Activated gamma-delta T cell treated with Interleukin-2 at 50 U/mL for 16 hours (primary cell): ENCODE data around the gene LPCAT3.

Experiments used
- DNase-seq: peaks from one replicate; pipeline ENCODE4 v3.0.0-alpha.2; 2020

LPCAT3 gene

GRCh38 chr12:6950811-6951540 is 67.3 kb downstream of the LPCAT3 start, which contains the start of gene PTPN6:
PTPN6 (plus strand) TSS chr12:6951356; CDS start chr12:6951513, 157 bp downstream.
- peak; percentile 63 for DNase-seq

DNA sequence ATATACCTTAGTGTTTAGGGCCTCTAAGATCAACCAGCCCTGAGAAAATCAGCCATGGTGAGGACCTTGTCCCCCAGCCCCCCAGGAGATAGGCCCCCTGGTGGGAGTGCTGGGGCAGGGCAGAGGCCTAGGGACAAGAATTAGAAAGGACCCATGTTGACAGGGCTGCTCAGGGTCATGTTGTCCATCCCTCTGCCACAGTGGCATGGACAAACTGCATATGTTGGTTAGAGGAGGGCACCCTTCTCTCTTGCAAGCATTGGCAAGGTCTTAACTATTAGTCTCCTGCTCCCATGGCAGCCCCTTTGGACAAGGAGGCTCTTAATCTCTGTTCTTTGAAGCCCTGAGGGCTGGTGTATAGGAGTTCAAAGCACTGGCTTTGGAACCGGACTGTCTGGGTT is 67.9 kb downstream of the LPCAT3 start:
- no peak for DNase-seq

DNA sequence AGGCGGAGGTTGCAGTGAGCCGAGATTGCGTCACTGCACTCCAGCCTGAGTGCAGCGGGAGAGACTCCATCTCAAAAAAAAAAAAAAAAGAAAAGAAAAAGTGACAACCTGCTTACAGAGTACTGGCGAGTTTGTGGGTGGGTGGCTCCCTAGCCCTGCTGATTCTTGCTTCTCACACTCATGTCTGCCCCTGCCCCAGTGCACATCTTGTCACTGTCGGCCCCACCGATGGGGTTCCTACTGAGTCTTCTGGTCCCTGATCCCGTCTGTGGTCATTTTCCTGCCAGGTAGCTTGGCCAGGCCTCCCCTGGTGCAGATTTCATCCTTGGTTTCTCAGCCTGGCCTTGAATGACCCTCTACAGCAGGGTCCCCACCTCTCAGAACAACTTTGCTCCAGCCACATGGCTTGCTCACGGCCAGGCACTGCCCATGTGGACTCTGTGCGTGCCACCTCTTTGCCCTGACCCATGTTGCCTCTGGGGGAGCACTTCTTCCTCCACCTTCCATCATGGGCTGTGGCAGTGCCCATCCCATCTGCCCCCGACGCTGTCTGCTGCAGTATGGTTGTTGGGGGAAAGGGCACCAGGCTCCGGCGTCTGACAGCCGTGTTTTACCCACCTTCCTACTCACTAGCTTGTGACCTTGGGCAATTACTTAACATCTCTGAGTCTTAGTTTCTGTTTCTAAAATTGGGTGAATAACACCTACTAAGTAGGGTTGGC is 69.2 kb downstream of the LPCAT3 start:
- no peak for DNase-seq

DNA sequence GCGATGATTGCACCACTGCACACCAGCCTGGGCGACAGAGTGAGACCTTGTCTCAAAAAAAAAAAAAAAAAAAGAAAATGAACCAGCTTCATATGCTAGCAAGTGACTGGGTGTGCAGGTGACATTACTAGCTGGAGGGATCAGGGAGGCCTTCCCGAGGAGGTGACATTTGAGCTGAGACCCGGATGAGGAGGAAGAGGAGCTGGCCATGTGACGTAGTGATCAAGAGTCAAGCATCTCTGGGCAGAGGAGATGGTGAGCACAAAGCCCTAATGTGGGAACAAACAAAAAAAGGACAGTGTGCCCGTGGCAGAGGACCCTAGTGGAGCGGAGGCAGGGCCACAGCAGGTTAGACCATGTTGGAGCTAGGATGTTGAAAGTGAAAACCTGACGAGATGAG is 70.7 kb downstream of the LPCAT3 start:
- DNase-seq = no peak

- no peak for DNase-seq
Measured at GRCh38 chr12:6946920-6947374, 71.3 kb downstream of the LPCAT3 start.

DNA sequence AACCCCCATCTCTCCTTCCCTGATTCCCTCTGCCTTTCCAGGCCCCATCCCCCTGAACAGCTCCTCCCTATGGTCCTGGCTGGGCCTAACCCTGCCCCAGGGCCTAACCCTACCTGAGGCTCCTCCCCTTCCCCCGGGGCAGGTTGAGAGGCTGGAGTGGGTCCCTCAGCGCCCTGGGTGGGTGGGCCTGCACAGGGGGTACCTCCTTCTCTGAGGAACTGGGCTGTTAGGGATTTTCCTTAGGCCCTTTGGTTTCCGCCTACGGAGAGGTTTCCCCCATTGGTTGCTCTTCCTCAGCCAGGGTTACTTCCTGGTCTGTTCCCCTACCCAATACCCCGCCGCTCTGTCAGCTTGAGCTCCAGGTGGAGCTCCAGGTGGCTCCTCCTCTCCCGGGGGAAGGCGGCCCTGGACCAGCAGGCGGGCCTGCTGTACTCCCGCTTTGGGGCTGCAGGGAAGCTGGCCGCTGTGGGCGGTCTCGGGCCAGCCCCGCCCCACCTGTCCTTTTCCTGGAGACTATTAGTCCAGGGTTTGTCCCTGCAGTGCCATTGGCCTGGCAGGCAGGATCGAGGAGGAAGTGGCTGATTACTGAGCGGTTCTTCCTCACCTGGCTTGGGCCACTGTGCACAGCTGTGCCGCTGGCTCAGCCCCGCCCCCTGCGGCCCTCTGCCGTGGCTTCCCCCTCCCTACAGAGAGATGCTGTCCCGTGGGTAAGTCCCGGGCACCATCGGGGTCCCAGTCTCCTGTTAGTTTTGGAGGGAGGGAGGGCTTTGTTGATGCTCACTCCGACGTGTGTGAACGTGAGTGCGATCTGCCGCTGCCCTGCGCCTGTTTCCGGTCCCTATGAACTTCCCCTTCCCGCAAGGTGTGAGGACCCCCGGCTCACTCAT is 72.0 kb downstream of the LPCAT3 start:
- DNase-seq = peak; percentile 58

GRCh38 chr12:6945613-6946012 is 72.7 kb downstream of the LPCAT3 start:
- DNase-seq = no peak

- peak; percentile 85 for DNase-seq
Measured at GRCh38 chr12:6944381-6945186, 73.7 kb downstream of the LPCAT3 start.

DNA sequence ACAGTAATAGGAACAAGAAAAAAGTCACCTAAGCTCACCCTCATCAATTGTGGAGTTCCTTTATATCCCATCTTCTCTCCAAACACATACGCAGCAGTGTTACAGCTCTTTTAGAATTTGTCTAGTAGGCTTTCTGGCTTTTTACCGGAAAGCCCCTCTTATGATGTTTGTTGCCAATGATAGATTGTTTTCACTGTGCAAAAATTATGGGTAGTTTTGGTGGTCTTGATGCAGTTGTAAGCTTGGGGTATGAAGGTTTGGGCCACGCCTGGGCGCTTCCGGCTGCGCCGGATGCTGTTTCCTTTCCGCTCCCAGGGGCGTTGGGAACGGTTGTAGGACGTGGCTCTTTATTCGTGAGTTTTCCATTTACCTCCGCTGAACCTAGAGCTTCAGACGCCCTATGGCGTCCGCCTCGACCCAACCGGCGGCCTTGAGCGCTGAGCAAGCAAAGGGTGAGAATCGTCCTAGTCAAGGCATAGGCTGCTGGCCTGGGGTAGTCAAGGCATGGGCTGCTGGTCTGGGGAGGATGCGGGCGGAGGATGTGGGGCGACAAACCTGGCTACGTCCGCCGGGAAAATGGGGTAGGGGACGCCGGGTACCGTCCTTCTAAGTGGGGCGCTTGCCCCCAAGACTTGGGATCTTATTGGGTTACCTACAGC is 74.4 kb downstream of the LPCAT3 start, which contains the start of the genes C12orf57 and RNU7-1:
C12orf57 (plus strand) TSS at position 301 of the 659 bp plus-strand sequence; CDS start at position 401, 100 bp downstream.
RNU7-1 (plus strand) TSS at position 95 of the 659 bp plus-strand sequence.
- DNase-seq = peak; percentile 57

DNA sequence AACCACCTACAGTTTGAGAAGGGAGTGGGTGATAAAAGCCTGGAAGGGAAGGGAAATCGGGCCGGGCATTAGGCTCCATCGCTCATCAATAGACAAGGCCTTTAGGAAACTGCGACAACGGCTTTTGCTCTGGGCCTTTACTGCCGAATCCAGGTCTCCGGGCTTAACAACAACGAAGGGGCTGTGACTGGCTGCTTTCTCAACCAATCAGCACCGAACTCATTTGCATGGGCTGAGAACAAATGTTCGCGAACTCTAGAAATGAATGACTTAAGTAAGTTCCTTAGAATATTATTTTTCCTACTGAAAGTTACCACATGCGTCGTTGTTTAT is 74.9 kb downstream of the LPCAT3 start:
- DNase-seq = peak; percentile 73

GRCh38 chr12:6942331-6942665 is 76.0 kb downstream of the LPCAT3 start:
- DNase-seq = no peak

- no peak for DNase-seq
Measured at GRCh38 chr12:6941782-6942181, 76.5 kb downstream of the LPCAT3 start.

- no peak for DNase-seq
Measured at GRCh38 chr12:6941267-6941666, 77.0 kb downstream of the LPCAT3 start.

- no peak for DNase-seq
Measured at GRCh38 chr12:6939191-6939540, 79.1 kb downstream of the LPCAT3 start.

GRCh38 chr12:6938353-6939190 is 79.7 kb downstream of the LPCAT3 start:
- DNase-seq = no peak

GRCh38 chr12:6937481-6938352 is 80.6 kb downstream of the LPCAT3 start:
- peak; percentile 89 for DNase-seq

GRCh38 chr12:6936636-6937480 is 81.4 kb downstream of the LPCAT3 start:
- DNase-seq = no peak

DNA sequence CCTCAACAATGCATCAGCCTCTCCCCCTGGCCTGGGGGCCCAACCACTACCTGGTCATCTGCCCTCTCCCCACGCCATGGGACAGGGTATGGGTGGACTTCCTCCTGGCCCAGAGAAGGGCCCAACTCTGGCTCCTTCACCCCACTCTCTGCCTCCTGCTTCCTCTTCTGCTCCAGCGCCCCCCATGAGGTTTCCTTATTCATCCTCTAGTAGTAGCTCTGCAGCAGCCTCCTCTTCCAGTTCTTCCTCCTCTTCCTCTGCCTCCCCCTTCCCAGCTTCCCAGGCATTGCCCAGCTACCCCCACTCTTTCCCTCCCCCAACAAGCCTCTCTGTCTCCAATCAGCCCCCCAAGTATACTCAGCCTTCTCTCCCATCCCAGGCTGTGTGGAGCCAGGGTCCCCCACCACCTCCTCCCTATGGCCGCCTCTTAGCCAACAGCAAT is 82.1 kb downstream of the LPCAT3 start:
- DNase-seq = no peak
